Measurements from ENCODE around the gene TCFL5.

Gene TCFL5

GRCh38 chr20:62814709-62815065, 46.9 kb downstream of the TCFL5 start:
- Histone ChIP-seq H3K79me2 (ENCODE audit: insufficient read depth, low read depth) (no peaks in the 10 kb centered on the region), H3K4me3 (IDR thresholded peaks at IDR 0.05; ENCODE audit: insufficient read depth, low read depth, low read length) (no peak overlapping the region), H2AFZ (ENCODE audit: low read depth) (no peak overlapping the region), H3K27ac (no peak overlapping the region), H3K27me3 (ENCODE audit: insufficient read depth, low read depth) (peaks cover 41% of the 10 kb centered on the region), H3K4me1 (ENCODE audit: low read depth, poor library complexity, severe bottlenecking) (no peaks in the 10 kb centered on the region), H3K9ac (no peak overlapping the region), H4K20me1 (ENCODE audit: insufficient read depth) (no peaks in the 10 kb centered on the region), H3K36me3 (ENCODE audit: insufficient read depth) (no peaks in the 10 kb centered on the region), H3K4me2 (no peak overlapping the region)
- no peak for TF ChIP-seq CTCF (conservative IDR thresholded peaks at IDR 0.05; ENCODE audit: low read depth, low read length)

GRCh38 chr20:62814060-62814708, 47.4 kb downstream of the TCFL5 start:
- H3K9ac ChIP-seq: no peak overlapping the region
- peaks cover 36% of the 10 kb centered on the region for H3K27me3 ChIP-seq (ENCODE audit: insufficient read depth, low read depth)
- no peak overlapping the region for H3K4me2 ChIP-seq
- H3K27ac ChIP-seq: no peak overlapping the region
- no peaks in the 10 kb centered on the region for H3K4me1 ChIP-seq (ENCODE audit: low read depth, poor library complexity, severe bottlenecking)
- TF ChIP-seq CTCF (conservative IDR thresholded peaks at IDR 0.05; ENCODE audit: low read depth, low read length): no peak
- no peak overlapping the region for H2AFZ ChIP-seq (ENCODE audit: low read depth)
- no peak overlapping the region for H3K4me3 ChIP-seq (IDR thresholded peaks at IDR 0.05; ENCODE audit: insufficient read depth, low read depth, low read length)
- H4K20me1 ChIP-seq (ENCODE audit: insufficient read depth): no peaks in the 10 kb centered on the region
- H3K79me2 ChIP-seq (ENCODE audit: insufficient read depth, low read depth): no peaks in the 10 kb centered on the region
- H3K36me3 ChIP-seq (ENCODE audit: insufficient read depth): no peaks in the 10 kb centered on the region

GRCh38 chr20:62813588-62813987, 48.0 kb downstream of the TCFL5 start:
- H3K36me3 ChIP-seq (ENCODE audit: insufficient read depth): no peaks in the 10 kb centered on the region; the same call in 1 of the 2 replicates
- H4K20me1 ChIP-seq (ENCODE audit: insufficient read depth): no peaks in the 10 kb centered on the region
- no peaks in the 10 kb centered on the region for H3K79me2 ChIP-seq (ENCODE audit: insufficient read depth, low read depth)
- H3K9ac ChIP-seq: no peak overlapping the region
- peaks cover 30% of the 10 kb centered on the region for H3K27me3 ChIP-seq (ENCODE audit: insufficient read depth, low read depth)
- H2AFZ ChIP-seq (ENCODE audit: low read depth): no peak overlapping the region
- H3K4me2 ChIP-seq: no peak overlapping the region
- no peak overlapping the region for H3K4me3 ChIP-seq (IDR thresholded peaks at IDR 0.05; ENCODE audit: insufficient read depth, low read depth, low read length)
- no peak for TF ChIP-seq CTCF (conservative IDR thresholded peaks at IDR 0.05; ENCODE audit: low read depth, low read length)
- H3K4me1 ChIP-seq (ENCODE audit: low read depth, poor library complexity, severe bottlenecking): no peaks in the 10 kb centered on the region
- H3K27ac ChIP-seq: no peak overlapping the region

GRCh38 chr20:62812907-62813200, 48.8 kb downstream of the TCFL5 start:
- Histone ChIP-seq H3K9ac (no peak overlapping the region), H3K27ac (no peak overlapping the region), H4K20me1 (ENCODE audit: insufficient read depth) (no peaks in the 10 kb centered on the region), H3K79me2 (ENCODE audit: insufficient read depth, low read depth) (0 out of 2 replicates have a peak, but pooled peaks cover 5% of the 10 kb centered on the region), H3K27me3 (ENCODE audit: insufficient read depth, low read depth) (peaks cover 22% of the 10 kb centered on the region), H3K4me2 (no peak overlapping the region), H3K36me3 (ENCODE audit: insufficient read depth) (no peaks in the 10 kb centered on the region; the same call in 1 of the 2 replicates), H2AFZ (ENCODE audit: low read depth) (no peak overlapping the region), H3K4me1 (ENCODE audit: low read depth, poor library complexity, severe bottlenecking) (no peaks in the 10 kb centered on the region), H3K4me3 (IDR thresholded peaks at IDR 0.05; ENCODE audit: insufficient read depth, low read depth, low read length) (no peak overlapping the region)
- TF ChIP-seq CTCF (conservative IDR thresholded peaks at IDR 0.05; ENCODE audit: low read depth, low read length): no peak
